HL-60 (cell line): ENCODE results near the gene GRIA2.

Source experiments
- DNase-seq, 2 experiments: peaks; one replicate each; pipeline ENCODE4 v3.0.0-alpha.2; 2010 to 2020; ENCODE audit warnings: low read depth in 1 of 2, low spot score in 1 of 2
- H3K27ac ChIP-seq: fragments of 250-450 bp; sonication (Bioruptor Pico); replicated peaks from 2 replicates; pipeline ENCODE4 v1.5.1; 2020; ENCODE audit warnings: mild to moderate bottlenecking, moderate library complexity
- H3K27me3 ChIP-seq: fragments of 250-450 bp; sonication (Bioruptor Pico); 2 replicates; pipeline ENCODE4 v1.5.1; 2021; ENCODE audit warnings: mild to moderate bottlenecking, moderate library complexity; ENCODE audit not compliant: insufficient read depth, poor library complexity, severe bottlenecking
- H3K4me3 ChIP-seq: replicated peaks from 2 replicates; pipeline ENCODE4 v1.5.1; 2011; ENCODE audit warnings: mild to moderate bottlenecking, control low read depth, low read length; ENCODE audit not compliant: insufficient read depth
- CTCF ChIP-seq: IDR thresholded peaks from one replicate; pipeline ENCODE4 v1.5.1; 2011; ENCODE audit warnings: low read length, control low read depth, inconsistent platforms; ENCODE audit not compliant: insufficient read depth
- GABPA ChIP-seq: IDR thresholded peaks from 2 replicates; pipeline ENCODE4 v1.6.1; 2012; ENCODE audit warnings: low read depth
- POLR2AphosphoS5 ChIP-seq: IDR thresholded peaks from 2 replicates; pipeline ENCODE4 v1.6.1; 2012; ENCODE audit warnings: low read depth
- SPI1 ChIP-seq: IDR thresholded peaks from 2 replicates; pipeline ENCODE4 v1.6.1; 2012; ENCODE audit warnings: low read depth, mild to moderate bottlenecking, borderline replicate concordance
- TF ChIP-seq, protein P1 (sequence below): IDR thresholded peaks from 2 replicates; pipeline ENCODE4 v1.6.1; 2012; ENCODE audit warnings: low read depth; ENCODE audit not compliant: insufficient replicate concordance

GRIA2 gene

DNA sequence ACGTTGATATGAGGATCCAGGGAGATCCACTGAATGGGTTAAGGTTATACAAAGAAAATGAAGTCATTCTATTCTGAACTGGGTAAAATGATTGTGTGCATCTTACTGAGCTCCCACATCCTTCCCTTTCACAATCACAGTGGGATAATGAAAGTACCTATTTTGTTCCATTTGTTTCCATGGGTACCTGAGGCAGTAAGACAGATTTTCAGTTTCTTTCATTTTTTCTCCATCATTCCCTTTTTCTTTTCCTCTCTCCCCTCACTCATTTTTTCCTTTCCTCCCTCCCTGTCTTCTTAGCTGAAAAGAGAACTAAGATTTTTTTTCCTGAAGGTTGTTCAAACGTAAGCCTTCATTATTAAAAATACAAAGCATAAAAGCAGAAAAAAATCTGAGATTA lies 4.6 kb downstream of the GRIA2 start:
- Histone ChIP-seq H3K4me3 (no peak overlapping the region), H3K27ac (no peak overlapping the region), H3K27me3 (peaks cover 20% of the 10 kb centered on the region)
- no peak for DNase-seq
- TF ChIP-seq, protein P1, sequence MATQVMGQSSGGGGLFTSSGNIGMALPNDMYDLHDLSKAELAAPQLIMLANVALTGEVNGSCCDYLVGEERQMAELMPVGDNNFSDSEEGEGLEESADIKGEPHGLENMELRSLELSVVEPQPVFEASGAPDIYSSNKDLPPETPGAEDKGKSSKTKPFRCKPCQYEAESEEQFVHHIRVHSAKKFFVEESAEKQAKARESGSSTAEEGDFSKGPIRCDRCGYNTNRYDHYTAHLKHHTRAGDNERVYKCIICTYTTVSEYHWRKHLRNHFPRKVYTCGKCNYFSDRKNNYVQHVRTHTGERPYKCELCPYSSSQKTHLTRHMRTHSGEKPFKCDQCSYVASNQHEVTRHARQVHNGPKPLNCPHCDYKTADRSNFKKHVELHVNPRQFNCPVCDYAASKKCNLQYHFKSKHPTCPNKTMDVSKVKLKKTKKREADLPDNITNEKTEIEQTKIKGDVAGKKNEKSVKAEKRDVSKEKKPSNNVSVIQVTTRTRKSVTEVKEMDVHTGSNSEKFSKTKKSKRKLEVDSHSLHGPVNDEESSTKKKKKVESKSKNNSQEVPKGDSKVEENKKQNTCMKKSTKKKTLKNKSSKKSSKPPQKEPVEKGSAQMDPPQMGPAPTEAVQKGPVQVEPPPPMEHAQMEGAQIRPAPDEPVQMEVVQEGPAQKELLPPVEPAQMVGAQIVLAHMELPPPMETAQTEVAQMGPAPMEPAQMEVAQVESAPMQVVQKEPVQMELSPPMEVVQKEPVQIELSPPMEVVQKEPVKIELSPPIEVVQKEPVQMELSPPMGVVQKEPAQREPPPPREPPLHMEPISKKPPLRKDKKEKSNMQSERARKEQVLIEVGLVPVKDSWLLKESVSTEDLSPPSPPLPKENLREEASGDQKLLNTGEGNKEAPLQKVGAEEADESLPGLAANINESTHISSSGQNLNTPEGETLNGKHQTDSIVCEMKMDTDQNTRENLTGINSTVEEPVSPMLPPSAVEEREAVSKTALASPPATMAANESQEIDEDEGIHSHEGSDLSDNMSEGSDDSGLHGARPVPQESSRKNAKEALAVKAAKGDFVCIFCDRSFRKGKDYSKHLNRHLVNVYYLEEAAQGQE, result no peak
- TF ChIP-seq SPI1 (no peak), CTCF (no peak), GABPA (no peak), POLR2AphosphoS5 (no peak)

GRCh38 chr4:157226035-157226434 lies 5.5 kb downstream of the GRIA2 start:
- Histone ChIP-seq H3K27me3 (peaks cover 18% of the 10 kb centered on the region), H3K4me3 (no peak overlapping the region), H3K27ac (no peak overlapping the region)
- no peak for DNase-seq
- TF ChIP-seq CTCF (no peak), SPI1 (no peak), POLR2AphosphoS5 (no peak), GABPA (no peak)
- TF ChIP-seq, protein P1, result no peak

DNA sequence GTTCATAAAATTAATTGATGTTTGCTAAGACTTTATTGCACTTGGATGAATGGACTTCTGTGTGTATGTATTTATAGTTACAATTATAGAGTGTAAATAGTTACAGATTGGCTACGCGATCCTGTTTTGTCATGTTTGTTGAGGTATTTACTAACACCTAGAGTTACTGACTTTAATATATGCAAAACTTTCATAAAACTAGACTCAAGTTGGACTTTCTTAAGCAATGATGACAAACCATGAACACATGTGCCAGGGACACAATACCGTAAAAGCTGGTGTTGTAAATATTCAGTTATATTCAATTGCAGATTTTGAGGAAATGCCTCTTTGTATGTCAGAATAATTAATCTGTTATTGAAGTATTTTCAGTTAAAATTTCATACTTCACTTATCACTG lies 6.1 kb downstream of the GRIA2 start:
- Histone ChIP-seq H3K4me3 (no peak overlapping the region), H3K27me3 (peaks cover 14% of the 10 kb centered on the region), H3K27ac (no peak overlapping the region)
- no peak for TF ChIP-seq CTCF
- TF ChIP-seq, protein P1, result no peak
- TF ChIP-seq GABPA, result no peak
- TF ChIP-seq SPI1, result no peak
- no peak for TF ChIP-seq POLR2AphosphoS5
- no peak for DNase-seq
